ACC112 (cell line): Measurements from ENCODE around the gene RHEX.

Source experiments
- H2AFZ ChIP-seq: fragments of 200-600 bp; sonication (generic); one replicate; pipeline ENCODE4 v1.6.0; 2017; ENCODE audit warnings: antibody characterized with exemption, low read length; ENCODE audit not compliant: unreplicated experiment
- H3K27ac ChIP-seq: fragments of 200-600 bp; sonication (generic); 2 replicates; pipeline ENCODE4 v1.5.1; 2014; ENCODE audit warnings: low read depth, mild to moderate bottlenecking, antibody characterized with exemption, low read length, moderate library complexity
- H3K27me3 ChIP-seq: fragments of 200-600 bp; sonication (generic); 2 replicates; pipeline ENCODE4 v1.6.1; 2014; ENCODE audit warnings: mild to moderate bottlenecking, antibody characterized with exemption, low read length, moderate library complexity, mixed read lengths; ENCODE audit not compliant: insufficient read depth
- H3K36me3 ChIP-seq: fragments of 200-600 bp; sonication (generic); 2 replicates; pipeline ENCODE4 v1.6.1; 2016; ENCODE audit warnings: mild to moderate bottlenecking, antibody characterized with exemption, low read length, moderate library complexity, mixed read lengths; ENCODE audit not compliant: insufficient read depth
- H3K4me1 ChIP-seq: fragments of 200-600 bp; sonication (generic); one replicate; pipeline ENCODE4 v1.6.1; 2016; ENCODE audit warnings: low read length, mixed read lengths; ENCODE audit not compliant: insufficient read depth, unreplicated experiment, control insufficient read depth
- H3K4me3 ChIP-seq: fragments of 200-600 bp; sonication (generic); 2 replicates; pipeline ENCODE4 v1.5.1; 2014; ENCODE audit warnings: mild to moderate bottlenecking, low read depth, low read length
- H3K79me2 ChIP-seq: fragments of 200-600 bp; sonication (generic); one replicate; pipeline ENCODE4 v1.6.0; 2016; ENCODE audit warnings: low read length; ENCODE audit not compliant: control insufficient read depth, unreplicated experiment, insufficient read depth

The RHEX gene

GRCh38 chr1:206142770-206143169 lies 89.8 kb downstream of the RHEX start:
- H3K4me1 ChIP-seq, result no peaks in the 10 kb centered on the region
- H3K79me2 ChIP-seq, result no peaks in the 10 kb centered on the region
- peaks cover 94% of the 10 kb centered on the region for H3K27me3 ChIP-seq
- no peak overlapping the region for H3K27ac ChIP-seq
- no peaks in the 10 kb centered on the region for H3K36me3 ChIP-seq
- no peak overlapping the region for H3K4me3 ChIP-seq
- H2AFZ ChIP-seq, result no peak overlapping the region

GRCh38 chr1:206143537-206144172 lies 90.7 kb downstream of the RHEX start:
- Histone ChIP-seq H3K4me1 (no peaks in the 10 kb centered on the region), H3K27me3 (peaks cover 85% of the 10 kb centered on the region), H3K4me3 (no peak overlapping the region), H3K79me2 (no peaks in the 10 kb centered on the region), H3K27ac (no peak overlapping the region), H3K36me3 (no peaks in the 10 kb centered on the region), H2AFZ (no peak overlapping the region)

- Histone ChIP-seq H3K4me1 (no peaks in the 10 kb centered on the region), H3K36me3 (no peaks in the 10 kb centered on the region), H3K4me3 (no peak overlapping the region), H3K27me3 (peaks cover 78% of the 10 kb centered on the region), H3K27ac (no peak overlapping the region), H2AFZ (no peak overlapping the region), H3K79me2 (no peaks in the 10 kb centered on the region)
Observed at GRCh38 chr1:206144605-206145004, 91.6 kb downstream of the RHEX start.

- Histone ChIP-seq H3K27ac (no peak overlapping the region), H3K4me3 (no peak overlapping the region), H2AFZ (no peak overlapping the region), H3K36me3 (no peaks in the 10 kb centered on the region), H3K4me1 (no peaks in the 10 kb centered on the region), H3K79me2 (no peaks in the 10 kb centered on the region), H3K27me3 (peaks cover 66% of the 10 kb centered on the region)
Observed at GRCh38 chr1:206145771-206146290, 92.9 kb downstream of the RHEX start.
